ENCODE results near the gene ATOH8.

The ATOH8 gene

DNA sequence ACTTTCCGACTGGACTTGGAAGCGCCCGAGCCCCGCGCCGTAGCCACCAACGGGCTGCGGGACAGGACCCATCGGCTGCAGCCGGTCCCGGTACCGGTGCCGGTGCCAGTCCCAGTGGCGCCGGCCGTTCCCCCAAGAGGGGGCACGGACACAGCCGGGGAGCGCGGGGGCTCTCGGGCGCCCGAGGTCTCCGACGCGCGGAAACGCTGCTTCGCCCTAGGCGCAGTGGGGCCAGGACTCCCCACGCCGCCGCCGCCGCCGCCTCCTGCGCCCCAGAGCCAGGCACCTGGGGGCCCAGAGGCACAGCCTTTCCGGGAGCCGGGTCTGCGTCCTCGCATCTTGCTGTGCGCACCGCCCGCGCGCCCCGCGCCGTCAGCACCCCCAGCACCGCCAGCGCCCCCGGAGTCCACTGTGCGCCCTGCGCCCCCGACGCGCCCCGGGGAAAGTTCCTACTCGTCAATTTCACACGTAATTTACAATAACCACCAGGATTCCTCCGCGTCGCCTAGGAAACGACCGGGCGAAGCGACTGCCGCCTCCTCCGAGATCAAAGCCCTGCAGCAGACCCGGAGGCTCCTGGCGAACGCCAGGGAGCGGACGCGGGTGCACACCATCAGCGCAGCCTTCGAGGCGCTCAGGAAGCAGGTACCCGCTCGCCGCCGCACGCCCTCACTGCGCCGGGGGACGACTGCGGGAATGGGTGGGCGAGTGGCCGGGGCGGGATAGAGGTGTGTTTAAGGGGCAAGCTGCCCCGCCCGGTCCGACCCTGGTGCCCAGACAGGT is 713 bp downstream of the ATOH8 start:
- no peak for DNase-seq (ENCODE audit: low spot score)

DNA sequence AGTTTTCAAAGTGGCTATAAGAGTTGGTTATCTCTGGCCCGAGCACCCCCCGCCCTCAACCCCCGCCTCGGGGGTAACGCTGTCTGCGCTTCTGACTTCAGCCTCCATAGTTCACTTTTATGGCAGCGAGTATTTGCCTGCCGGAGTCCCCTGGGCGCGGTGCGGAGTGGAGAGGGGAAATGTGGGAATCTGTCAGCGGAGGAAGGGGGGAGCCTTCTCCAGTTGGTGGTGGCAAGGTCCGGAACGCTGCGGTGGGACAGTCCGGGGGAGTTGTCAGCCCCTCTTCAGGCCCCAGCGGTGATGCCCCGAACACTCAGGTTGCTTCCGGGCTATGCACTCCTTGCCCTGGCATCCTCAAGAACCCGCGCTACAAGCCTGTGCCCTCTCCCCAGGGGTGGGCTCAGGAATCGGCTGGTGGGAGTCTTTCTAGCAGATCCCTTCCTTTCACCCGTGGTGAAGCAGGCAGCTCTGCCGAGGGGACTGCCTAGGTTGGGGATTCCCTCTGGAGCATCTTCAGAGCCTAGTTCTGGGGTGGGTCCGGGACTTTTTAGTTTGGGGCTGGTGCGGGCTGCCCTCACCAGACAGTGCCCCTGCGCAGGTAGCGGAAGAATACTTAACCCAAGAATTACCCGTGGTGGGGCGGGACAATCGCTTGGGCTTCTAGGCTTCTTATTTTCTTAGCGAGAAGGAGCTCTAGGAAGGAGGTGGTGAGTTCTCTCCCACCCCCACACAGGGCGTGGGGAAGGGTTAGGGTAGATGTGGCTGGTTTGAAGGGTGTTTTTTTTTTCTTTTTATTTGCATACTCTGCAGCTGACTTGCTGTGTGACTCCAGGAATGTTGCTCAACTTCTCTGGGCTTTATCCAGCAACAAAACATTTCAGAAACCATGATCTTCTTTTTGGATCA is 1.6 kb downstream of the ATOH8 start:
- DNase-seq (ENCODE audit: low spot score), result no peak

DNA sequence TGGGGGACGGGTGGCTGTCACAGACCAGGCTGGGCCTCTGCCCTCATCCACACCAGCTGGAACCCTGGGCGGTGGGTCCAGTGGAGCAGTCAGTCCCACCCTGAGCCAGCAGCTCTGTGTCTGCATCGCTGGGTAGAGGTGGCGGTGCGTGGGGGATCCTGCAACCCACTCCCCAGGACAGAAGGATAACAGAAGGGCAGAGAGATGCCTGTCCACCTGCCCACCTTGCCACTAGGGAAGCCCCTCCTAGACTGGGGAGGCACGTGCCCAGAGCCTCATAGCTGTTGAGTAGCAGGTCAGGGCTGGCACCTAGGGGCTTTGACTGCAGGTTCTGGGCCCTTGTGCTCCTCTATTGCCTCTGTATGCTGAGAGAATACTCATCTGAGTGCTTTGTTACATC is 2.4 kb downstream of the ATOH8 start:
- DNase-seq (ENCODE audit: low spot score), result no peak

DNA sequence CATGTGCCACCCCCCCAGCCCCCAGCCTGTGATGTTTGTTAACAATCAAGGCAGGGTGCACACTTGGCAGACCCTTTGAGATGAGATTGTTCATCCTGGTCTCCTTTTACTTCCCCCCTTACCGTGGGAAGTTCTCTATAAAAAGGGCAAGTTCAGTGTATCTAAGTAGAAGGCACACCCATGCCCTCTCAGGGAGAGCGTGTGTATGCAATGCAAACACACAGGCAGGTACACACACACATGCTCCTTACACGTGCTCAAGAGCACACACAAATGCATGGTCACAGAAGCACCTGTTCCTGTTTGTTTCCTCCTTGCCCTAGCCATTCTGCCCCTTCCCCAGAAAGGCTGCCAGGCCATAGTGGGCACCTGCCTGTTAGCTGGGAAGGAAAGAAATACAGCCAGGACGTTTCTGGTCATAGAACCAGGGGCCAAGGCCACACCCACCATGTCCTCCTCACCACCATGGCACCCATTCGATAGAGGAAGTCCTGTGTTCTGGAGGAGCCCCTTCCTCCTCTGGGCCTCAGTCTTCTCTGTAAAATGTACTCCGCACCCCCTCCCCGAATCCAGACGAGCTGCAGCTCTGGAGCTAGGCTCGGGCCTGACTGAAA is 3.1 kb downstream of the ATOH8 start:
- no peak for DNase-seq (ENCODE audit: low spot score)

DNA sequence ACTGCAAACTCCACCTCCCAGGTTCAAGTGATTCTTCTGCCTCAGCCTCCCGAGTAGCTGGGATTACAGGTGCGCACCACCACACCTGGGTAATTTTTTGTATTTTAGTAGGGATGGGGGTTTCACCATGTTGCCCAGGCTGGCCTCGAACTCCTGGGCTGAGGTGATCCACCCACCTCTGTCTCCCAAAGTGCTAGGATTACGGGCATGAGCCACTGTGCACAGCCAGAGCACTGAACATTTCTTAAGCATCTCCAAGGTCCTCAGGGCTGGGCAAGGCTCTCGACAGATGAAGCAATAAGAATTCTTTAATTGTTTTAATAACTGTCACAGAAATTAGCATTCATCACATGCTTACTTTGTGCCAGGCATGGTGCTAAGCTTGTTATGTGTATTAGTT is 4.1 kb downstream of the ATOH8 start:
- DNase-seq (ENCODE audit: low spot score), result no peak

DNA sequence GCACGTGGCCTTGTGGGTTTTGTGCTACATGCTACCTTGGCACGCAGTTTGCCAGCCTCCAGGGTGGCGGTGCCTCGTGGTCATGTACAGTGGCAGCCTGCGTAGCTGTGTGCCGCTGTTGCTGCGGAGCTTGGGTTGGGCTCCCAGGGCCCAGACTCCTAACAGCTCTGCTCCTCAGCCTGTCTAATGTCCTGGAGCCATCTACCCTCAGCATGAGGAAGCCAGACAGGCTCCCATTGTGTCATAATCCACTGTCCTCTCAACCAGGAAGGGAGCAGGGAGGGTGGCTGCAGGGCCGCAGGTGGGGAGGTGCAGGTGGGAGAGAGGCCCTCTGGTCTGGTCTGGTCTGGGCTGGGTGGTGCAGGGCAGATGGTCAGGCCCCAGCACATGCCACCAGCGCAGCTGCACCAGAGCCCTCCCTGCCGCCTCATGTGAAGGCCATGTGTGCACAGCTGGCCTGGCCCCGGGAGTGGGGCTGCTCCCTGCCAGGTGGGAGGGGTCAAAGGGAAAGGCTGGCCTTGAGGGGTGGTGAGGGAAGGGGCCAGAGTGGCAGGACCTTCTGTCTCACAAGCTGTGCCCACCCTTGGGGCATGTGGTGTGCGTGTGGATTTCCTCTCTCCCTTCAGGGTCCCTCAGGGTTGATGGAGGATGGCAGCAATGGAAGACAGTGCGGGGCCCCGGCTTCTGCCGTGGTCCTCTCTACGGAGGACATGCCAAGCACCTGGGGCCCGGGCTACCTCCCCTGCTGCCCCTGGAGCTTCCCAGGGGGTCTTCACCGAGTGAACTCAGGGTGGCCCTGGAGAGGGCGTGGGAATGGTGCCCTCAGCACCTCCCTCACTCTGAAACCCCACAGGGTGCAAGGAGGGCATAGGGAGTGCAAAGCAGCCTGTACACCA is 4.8 kb downstream of the ATOH8 start:
- DNase-seq (ENCODE audit: low spot score), result no peak

DNA sequence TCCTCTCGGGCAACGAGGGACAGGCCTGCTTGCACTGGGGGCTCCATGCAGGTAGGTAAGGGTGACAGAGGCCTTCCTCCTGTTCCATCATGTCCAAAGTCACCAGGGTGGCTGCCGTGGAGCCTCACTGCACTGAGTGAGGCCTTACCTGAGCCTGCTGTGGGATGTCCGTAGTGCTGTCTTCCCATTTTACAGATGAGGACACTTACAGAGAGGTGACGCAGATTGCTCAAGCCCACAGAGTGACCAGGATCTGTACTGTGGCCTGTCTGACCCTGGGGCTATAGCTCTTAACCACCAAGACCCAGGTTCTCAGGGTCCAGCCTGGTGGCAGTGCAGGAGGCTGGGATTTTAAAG is 5.4 kb downstream of the ATOH8 start:
- DNase-seq (ENCODE audit: low spot score), result no peak

DNA sequence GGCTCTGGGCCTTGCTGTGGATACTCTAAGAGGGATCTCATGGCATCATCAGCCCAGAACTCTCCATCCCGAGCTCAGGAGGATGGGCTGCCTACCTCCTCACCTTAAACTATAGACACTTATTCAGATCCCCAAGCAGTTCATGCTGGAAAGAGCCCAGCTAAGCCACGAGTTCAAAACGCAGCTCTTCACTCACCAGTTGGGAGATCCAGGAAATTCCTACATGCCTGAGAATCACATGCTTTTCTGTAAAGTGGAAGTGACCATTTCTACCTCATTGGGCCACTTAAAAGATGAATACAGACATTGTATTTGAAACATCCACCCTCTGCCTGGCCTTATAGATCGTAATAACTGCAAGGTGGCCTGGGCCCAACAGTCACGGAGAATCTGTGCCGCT is 6.6 kb downstream of the ATOH8 start:
- no peak for DNase-seq (ENCODE audit: low spot score)

DNA sequence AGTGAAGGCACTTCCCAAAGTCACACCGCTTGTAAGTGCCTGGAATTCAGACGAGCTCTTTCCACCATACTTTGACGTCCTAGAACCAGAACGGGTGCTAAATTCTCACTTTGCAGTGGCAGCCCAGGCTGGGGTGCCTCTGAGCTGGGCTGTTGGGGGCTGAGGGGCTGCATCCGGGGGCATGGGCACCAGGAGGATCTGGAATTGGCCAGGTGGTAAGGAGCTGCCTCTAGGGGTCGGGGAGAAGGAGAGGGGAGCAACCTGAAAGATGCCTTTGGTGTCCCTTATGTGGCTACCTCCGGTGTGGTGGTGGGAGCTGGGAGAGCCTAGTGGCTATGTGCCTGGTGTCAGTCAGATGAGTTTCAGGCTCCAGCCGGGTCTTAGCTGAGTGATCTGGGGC is 7.1 kb downstream of the ATOH8 start:
- DNase-seq (ENCODE audit: low spot score), result no peak

DNA sequence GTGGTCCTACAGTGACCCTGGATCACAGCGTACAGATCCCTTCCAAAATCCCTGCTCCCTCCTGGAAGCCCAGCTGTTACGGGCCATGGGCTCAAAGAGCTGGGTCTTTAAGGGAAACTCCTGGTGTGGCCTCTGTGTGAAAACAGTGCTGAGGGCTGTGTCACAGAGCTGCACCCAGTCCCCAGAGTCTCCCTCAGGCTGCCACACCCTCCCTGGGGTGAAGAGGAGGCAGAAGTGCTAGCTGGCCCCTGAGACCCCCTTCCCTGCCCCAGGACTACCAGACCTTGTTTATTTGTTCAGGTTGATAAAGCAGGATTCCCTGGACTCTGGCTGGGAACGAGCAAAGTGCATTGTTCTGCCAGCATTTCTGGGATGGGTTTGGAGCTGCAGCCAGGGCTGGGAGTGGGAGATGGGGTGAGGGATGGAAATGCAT is 7.7 kb downstream of the ATOH8 start:
- DNase-seq (ENCODE audit: low spot score), result no peak

DNA sequence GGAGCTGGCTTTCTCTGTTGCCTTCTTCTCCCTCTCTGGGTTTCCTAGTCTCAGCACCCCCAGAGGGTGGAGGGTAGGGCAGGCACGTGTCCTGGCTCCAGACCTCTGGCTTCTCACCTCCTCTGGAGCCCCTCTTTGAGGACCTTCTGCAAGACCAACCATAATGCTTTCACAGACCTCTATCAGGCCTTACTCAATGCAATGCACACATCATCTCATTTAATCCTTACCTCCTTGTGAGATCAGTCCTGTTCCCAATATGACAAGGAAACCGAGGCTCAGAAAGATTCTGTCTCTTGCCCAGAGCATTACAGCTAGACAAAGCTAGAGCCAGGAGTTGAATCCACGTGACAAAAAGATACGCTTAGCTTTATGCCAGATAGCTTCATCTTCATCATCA is 8.2 kb downstream of the ATOH8 start:
- DNase-seq (ENCODE audit: low spot score), result no peak

DNA sequence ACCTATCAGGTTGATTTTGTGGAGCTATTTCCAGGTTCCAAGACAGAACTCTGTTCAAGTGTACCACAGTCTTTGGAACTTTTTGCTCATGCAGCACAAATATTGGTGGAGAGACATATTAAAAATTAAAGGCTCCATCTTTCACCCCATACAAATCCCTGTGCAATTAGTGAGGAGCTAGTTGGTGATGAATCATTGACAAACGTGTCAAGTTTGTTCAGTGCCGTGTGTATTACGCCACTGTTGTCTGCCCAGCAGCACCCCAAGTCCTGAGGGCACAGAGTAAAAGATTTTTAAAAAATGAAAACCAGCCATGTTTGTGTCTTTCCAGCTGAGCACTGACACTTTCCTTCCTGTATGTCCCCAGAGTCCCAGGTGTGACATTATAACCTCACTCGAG is 9.3 kb downstream of the ATOH8 start:
- DNase-seq (ENCODE audit: low spot score), result no peak

DNA sequence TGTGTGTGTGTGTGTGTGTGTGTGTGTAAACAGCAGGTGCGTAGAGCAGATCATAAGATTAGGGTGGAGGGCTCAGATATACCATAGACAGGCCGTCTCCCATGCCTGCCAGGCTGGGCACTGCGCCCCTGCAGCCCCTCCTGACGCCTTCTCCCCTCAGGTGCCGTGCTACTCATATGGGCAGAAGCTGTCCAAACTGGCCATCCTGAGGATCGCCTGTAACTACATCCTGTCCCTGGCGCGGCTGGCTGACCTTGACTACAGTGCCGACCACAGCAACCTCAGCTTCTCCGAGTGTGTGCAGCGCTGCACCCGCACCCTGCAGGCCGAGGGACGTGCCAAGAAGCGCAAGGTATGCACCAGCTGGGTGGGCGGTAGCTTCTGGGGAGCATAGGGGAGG is 10.0 kb downstream of the ATOH8 start:
- no peak for DNase-seq (ENCODE audit: low spot score)

DNA sequence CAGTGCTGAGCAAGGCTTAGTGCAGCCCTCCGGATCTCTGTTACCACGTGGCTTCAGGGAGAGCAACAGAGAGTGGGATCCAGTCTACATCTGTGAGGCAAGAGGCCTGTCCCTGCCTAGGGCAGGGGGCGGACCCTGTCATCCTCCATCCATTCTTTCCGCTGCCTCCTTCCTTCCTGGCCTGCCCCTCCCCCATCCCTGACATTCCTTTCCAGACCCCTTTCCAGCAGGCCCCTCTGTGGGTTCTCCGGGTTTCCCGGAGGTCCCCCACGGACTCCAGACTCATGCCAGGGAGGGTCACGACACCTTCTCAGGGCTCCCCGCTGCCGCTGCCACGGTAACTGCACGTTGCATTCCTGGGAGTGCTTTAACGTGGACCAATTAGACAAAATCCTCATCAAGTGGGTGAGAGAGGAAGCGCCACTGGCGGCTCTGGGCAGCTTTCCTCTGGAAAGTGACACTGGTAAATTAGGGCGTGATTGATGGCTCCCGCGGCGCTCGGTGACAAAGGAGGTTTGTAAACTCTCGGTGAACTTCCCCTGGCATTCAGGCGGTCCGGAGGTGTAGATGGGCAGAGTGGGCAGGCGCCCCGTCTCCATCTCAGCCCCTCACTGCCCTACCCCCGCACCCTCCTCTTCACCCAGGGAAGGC is 11.4 kb downstream of the ATOH8 start:
- no peak for DNase-seq (ENCODE audit: low spot score)

DNA sequence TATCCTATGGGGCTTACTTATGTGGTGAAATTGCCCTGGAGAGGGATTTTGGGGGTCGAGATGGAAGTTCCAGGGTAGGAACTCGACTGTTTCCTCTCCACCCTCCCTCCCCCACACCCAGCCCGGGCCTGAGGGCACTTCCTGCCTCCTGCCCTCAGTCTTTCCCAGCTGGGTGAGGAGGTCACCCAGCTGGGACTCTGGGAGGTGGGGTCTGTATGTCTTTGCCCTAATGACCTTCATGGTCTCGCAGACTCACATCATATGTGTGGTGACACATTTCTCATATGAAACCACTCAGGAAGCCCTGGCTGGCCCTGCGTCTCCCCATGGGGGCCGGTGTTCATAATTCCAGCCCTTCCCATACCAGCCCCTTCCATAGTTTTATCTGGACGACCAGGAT is 12.4 kb downstream of the ATOH8 start:
- no peak for DNase-seq (ENCODE audit: low spot score)

DNA sequence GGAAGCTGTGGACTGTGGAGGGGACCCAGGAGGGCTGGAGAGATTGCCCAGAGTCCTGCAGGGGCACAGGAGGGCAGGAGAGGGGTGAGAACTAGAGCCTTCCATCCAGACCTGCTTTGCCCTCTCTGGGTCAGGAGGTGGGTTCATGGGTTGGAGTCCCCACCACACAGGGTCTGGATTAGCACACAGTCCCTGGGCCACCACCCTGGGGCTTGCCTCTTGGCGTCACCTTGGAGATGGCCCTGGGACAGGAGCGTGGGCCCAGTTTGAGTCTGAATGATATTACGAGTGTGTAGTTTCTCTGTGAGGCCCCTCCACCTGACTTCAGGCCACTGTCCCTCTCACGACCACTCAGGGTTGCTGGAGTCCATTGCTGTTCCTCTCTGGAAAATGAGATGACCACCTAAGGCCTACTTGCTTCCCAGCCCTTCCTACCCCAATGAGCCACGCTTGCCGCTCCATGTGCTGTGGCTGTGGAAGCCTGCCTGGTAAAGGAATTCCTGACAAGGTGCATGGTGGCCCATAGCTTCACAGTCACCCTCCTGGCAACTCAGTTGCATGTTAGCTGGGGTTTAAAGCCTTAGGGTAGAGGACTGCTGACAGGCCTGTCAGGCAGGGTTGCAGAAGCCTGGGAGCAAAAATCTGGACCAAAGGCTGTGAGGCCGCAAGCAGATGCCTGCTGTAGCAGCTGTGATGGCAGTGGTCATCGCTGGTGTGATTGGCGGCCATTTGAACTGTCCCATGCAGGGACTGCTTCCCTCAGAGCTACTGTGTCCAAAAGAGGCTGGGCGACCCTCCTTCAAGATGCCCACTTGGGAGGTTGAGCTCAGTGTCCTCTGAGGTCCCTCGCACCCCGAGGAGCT is 14.2 kb downstream of the ATOH8 start:
- DNase-seq (ENCODE audit: low spot score), result no peak

DNA sequence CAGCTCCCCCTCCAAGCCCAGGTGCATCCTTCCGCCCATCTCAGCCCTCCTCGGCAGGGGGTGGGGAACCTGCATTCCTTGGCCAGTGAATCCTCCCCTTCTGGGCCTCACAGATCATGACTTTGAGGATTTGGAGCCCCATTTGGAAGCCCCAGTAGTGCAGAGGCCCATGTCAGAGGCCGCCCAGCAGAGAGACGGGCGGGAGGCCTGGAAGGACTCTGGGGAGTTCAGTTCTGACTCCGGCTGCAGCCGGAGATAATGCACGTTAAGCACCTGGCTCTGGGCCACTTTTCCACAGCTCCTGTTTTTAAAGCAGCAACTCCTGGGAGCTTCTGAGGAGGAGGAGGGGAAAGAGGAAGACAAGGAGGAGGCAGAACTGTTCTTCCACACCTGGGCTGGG is 14.9 kb downstream of the ATOH8 start:
- DNase-seq (ENCODE audit: low spot score), result no peak

DNA sequence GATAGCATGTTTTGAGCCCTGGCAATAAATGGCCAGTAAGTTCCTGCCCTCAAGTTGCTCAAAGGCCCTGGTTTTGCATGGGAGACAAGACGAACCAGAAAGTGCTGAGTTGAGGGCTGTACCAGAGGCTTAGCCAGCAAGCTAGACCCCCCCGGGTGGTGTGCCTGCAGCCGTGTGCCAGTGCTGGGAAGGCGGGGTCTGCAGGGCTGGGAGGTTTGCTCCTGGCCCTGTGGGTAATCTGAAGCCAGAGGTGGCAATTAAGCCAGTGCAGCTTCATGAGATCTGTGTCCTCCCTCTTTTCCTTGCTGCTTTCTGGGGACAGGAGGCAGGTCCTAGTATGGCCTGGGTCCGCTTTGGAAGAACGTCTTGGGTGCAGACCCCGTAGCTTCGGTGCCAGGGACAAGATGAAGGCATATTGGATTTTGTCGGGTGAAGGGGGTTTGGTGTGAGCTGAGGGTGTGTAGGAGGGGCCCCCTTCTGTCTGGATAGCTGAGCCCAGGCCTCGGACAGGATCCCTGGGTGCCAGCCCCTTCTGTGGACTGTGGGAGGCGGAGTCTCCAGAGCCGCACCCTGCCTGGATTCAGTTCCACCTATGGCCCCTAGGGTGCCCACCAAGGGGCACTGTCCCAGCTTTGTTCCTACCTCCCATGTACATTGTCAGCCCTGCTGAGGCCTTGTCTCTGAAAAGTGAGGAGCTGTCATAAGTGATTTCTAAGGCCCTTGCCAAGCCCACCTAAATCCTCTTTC is 15.6 kb downstream of the ATOH8 start:
- no peak for DNase-seq (ENCODE audit: low spot score)

DNA sequence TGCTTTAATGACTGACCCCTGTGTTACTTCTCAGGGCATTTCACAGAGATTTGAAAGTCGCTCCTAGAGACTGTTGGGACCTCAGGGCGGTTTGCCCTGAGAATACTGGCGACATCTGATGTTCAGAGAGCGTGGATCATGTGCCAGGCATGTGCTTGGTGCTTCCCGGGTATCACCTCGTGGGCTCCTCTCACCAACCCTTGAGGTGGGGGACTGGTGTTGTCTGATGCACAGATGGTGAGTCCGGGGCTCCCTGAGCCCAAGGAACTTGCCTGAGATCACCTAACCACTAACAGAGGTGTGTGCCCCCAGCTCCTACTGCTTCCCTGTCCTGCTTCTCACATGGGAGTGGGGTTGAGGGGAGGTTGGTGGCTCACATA is 16.2 kb downstream of the ATOH8 start:
- no peak for DNase-seq (ENCODE audit: low spot score)

DNA sequence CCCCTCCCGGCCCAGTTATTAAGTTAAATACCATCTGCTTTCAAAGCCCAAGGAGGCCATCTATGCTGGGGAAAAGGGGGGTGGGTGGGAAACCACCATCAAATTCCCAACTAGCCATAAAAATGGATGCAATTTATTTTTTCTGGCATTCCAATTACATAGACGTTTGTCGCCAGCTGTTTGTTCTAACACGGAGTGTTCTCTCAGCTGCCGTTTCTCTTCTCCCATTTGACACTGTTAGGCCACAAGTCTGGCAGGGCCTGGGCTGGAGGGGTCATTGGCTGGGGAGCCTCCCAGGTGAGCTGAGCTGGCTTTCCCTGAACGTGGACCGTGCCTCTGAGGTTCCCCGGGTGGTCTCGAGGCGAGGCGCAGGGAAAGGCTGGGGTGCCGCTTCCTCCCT is 16.6 kb downstream of the ATOH8 start:
- DNase-seq (ENCODE audit: low spot score), result no peak
